HT-29 (cell line): ENCODE data around the gene CA6. TPM values are rescaled to one million over a fixed set of nuclear protein-coding genes. Genes with fewer than 3 reads are reported as not detected.
"Not testable (repeated sequence)": the region's sequence is repeated elsewhere in the genome, so short reads cannot be mapped to it uniquely, and the experiment has no call there.

Experiments
- DNase-seq: peaks from one replicate; pipeline ENCODE4 v3.0.0-alpha.2; 2015; ENCODE audit warnings: low spot score
- small RNA-seq: library from RNA; depleted of rRNA; stranded (forward); fragments of <200 nt; gene quantifications from one replicate; pipeline ENCODE3, GENCODE V24; 2014
- total RNA-seq: library from RNA; depleted of rRNA; stranded (reverse); fragments of >200 nt; shearing (Covaris generic); gene quantifications from 2 replicates; pipeline ENCODE4 v1.2.3, GENCODE V29; 2014; rRNA removed

Gene CA6
- total RNA-seq, 1 experiment from 2014 or later, result not detected

DNA sequence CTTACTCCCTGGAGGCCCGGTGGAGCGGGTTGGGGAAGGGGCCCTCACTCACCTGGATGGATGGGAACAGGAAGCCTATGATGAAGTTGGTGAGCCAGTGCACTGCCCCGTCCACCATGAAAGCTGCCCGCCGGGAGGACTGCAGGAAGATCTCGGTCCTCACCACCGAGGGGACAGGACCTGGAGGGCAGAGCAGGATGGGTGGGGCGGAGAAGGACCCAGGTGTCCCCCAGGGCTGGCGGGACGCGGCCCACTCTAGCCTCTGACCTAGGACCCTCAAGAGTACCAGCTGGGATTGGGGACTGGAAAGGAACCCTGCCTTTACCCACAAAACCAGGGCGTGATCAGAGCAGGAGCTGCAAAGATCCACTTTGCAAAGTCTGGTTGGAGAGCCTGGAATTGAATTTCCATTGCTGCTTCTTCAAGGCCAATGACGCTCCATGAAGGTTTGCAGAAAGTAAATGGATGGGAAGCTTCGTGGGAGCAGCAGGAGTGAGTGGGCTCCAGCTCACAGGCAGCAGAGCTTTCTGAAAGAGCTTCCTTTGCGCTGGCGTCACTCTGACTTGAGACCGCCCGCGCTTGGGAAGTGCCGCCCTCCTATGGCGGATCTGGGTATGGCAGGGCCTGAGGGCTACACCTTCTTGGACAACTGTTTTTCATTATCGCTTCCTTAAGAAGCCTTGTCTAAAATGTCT is 59.2 kb downstream of the CA6 start:
- peak; percentile 86 for DNase-seq

DNA sequence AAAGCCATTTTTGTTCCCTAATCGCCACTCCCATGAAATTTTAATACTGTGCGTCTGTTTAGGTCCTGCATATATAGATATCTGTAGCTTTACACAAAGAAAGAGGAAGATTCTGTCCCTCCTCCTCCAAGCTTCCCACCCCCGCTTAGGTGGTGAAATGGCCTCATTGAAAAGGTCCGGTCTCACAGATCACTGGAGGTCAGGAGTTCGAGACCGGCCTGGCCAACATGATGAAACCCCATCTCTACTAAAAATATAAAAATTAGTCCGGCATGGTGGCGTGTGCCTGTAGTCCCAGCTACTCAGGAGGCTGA is 59.7 kb downstream of the CA6 start:
- no peak for DNase-seq

DNA sequence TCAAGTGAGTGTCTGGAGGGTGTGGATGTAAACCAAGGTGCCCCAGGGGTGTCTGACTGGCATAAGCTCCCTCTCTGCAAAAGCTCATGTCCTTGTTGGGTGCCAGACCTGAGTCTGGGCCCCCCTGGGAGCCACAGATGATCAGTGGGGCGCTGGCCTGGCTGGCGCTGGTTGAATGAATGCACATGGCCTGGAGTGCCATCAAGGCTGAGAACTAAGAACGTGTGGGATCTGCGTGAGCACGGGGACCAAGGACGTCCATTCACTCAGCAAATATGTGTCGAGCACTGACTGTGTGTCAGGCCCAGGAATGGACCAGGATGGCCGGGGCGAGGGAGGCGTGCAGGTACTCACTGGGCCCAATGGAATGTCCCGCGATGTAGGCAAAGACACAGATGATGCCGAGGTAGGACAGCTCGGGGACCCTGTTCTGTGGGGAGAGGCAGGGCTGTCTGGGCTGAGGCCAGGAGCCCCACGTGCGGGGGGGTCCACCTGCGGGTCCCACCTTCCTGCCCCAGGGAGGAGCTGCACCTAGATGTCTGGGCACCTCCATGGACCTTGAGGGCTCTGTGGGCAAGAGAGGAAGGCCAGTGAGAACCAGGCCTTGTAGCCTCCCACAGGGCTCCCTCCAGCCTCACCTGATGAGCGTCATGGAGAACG is 61.4 kb downstream of the CA6 start:
- DNase-seq, result no peak

DNA sequence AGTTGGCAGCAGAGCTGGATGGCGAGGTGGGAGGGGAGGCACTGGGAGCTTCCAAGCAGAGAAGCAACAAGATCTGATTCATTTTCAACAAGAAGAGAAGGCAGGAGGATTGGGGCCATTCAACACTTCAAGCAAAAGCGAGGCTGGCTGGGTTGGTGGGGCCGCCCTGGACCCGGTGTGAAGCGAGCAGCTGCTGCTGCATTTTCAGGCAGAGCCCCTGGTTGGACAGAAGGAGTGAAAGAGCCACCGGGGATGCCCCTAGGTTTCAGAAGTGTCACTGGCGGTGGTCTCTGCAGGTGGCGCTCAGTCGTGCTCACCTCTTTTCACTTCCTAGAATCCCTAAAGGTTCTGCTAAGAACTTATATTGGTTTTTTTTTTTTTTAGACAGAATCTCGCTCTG is 62.6 kb downstream of the CA6 start:
- no peak for DNase-seq

DNA sequence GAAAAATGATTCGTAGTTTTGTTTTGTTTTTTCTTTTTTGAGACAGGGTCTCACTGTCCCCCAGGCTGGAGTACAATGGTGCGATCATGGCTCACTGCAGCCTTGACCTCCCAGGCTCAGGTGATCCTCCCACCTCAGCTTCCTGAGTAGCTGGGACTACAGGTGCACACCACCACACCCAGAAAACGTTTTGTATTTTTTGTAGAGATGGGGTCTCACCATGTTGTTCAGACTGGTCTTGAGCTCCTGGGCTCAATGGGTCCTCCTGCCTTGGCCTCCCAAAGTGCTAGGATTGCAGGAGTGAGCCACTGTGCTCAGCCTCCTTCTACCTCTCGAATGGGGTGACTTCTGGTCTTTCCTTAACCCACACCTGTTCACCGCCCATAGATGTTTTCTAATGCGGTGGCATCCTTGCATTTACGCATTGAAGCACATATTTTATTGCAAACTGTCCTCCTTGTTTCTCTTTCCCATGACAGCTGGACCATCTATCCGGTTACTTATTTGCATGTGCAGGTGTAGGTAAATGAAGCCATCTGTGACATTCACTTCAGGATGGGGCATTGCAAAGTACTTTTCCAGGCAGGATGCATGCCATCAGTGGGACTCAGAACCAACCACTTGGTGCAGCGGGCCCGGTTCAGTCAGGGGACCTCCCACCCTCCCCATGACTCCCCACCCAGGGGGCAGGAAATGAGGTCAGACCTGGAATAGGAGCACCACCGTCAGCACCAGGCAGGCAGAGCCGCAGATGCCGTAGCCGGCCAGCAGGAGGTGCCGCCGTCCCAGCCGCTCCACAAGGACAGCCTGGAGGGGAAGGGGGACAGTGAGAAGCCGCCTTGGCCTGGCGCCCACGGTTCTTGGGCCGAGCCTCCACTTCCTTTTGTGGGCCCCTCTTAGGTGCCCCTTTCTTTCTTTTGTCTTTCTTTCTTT is 64.0 kb downstream of the CA6 start:
- DNase-seq, result no peak

DNA sequence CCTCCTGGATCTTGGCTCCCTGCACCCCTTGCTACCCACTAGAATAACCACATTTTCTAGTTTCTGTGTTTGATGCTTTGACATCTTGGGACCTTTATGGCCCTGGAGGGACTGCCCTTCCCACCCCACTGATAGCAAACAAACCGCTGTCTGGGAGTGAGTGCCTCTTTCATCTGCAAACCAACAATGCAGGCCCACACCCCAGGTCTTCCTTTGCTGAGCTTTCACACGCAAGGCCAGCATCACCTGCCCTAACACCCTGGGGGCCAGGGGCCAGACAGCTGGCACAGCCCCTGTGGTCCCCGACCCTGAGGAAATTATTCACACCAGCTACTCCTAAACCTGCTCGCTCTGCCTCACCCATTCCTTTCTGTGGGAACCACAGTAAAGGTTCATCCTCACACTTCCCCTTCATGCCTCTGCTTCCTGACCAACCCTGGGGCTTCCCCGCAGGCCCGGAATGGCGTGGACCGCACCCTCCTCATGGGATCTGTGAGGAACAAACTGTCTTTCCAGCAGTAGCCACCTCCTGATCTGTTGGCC is 65.2 kb downstream of the CA6 start:
- DNase-seq, result no peak

DNA sequence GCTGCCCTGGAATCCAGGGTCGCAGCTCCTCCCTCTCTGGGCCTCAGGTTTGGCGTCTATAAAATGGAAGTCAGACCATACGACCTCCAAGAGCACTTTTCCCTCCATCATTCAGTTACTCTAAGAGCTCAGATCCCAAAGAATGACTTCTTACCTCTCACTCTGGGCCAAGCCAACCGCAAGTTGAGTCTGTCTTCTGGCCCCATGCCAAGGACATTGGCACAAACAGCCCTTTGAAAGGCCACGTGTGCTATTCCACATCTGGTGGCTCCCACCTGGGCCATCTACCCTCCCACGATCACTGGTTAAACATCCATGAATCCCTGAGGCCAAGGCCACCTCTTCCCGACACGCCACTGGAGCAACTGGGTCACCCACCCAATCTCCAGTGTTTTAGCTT is 68.2 kb downstream of the CA6 start:
- DNase-seq, result peak; percentile 12

DNA sequence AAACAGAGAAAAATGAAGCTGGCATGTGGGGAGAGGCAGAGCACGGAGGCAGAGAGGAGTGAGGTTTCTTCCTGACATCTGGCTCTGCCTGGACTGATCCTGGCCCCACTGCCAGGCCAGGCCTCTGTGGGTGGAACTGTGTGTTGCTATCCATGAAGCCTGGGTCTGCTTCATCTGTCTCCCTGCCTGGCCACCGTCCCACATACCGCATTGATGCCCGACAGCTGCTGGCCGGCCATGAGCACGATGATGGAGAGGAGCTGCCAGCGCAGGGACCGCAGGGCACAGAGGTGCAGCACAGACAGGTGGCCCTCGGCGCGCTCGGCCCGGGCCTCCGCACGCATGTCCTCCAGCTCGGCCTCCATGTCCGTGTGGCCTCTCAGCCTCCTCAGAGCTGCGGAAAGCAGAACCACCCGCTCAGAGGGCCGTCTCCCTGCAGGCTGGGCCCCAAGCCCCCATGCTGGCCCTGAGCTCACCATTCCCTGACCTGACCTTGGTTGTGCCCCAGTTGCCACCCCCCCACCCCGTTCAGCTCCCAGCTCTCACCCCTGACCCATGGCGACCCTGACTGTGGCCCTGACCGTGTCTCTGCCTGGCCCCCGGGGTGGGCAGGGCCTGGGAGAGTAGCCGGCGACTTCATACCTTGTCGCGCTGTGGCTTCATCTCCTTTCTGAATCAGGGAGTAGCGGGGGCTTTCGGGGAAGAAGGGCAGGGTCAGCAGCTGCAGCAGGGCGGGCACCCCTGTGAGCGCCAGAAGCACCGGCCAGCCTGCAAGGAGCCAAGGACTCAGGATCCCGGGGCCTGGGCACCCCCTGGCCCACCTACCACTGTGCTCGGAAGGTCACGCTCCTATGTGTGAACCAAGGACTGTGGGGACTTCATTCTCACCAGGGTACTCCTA is 69.1 kb downstream of the CA6 start:
- DNase-seq, result no peak

DNA sequence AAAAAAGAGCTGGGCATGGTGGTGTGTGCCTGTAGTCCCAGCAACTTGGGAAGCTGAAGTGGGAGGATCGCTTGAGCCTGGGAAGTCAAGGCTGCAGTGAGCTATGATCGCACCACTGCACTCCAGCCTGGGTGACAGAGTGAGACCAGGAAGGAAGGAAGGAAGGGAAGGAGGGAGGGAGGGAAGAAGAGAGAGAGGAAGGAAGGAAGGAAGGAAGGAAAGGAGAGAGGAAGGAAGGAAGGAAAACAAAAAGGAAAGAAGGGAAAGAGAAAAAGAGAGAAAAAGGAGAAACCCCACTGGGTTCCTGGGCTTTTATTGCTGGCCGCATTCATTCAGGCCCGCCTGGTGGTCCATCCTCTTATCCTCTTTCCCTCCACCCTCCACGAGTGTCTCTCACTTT is 70.8 kb downstream of the CA6 start:
- no peak for DNase-seq

DNA sequence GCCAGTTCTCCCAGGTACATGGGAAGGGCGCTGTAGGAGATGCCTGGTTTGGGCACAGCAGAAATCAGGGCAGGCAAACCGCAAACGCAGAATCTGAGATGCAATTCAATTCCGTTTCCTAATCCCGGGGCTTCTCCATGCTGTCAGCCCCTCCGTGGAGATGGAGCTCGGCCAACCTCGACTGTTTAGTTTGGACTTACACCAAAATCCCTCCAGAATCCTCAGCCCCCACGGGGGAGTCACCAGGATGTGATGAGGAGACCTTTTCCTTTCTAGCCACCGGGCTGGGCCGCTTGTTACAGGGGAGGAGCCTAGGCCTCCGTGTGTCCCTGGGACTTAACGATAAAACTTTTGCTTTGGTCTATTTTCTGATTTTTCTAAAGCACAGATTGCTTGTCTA is 72.7 kb downstream of the CA6 start:
- DNase-seq, result no peak

DNA sequence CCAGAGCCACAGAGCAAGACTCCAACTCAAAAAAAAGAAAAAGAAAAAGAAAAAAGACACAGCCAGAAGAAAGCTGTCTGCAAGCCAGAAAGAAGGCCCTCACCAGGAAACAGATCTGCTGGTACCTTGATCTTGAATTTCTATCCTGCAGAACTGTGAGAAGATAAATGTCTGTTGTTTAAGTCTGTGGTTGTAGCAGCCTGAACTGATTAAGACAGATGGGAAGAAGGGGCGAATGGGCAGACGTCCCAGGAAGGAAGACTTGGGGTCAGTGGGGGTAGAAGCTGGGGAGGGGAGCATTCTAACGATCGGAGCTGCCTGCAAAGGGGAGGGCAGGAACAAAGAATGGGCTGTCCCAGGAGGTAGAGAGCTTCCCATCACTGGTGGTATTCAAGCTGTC is 74.2 kb downstream of the CA6 start:
- no peak for DNase-seq

DNA sequence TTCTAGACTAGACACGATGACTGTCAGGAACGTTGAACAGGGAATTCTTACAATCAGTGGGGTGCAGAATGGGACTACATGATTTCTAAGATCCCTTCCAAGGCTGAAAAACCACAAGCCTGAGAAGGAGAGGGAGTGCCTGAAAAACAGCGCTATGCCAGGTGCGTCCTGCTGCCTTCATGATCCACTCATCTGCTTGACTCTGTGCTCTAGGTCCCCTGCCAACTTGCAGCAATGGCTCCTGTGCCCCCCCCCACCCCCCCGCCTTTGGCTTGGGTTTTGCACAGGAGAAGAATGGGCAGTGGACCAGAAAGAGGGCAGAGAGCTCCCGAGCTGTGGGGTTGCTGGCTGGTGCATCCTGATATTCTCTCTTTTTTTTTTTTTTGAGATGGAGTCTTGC is 74.6 kb downstream of the CA6 start:
- no peak for DNase-seq

DNA sequence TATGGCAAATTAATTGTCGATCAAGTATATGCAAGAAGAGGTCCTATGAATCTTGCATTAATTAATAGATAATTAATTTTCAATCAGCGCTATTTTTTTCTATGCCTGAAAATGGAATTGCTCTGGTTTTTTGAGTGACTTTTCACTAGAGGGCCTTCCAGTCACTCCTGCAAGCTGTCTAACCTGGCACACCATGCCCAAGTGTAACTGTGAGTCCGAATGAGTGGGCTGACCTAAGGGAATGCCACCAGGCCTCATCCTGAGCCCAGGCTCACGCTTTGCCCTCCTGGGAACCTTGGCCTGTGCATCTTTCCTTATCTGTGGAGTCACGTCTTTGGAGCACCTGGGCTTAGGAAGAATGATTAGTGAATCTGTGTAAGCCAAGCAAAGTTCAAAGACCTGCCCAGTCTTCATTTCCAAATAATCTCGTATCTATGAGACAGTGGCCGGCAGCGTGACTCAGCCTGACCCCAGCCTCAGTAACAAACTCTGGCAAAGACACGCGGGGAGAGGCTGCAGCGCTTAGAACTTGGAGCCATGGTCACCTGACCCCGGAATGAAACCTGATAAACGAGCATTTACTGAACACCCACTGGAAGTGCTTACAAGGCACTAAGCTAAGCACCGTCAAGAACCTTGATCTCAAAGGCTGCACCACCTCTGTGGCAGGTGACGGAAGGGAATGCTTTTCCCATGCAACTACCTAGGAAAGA is 76.5 kb downstream of the CA6 start:
- not testable (repeated sequence) for DNase-seq

DNA sequence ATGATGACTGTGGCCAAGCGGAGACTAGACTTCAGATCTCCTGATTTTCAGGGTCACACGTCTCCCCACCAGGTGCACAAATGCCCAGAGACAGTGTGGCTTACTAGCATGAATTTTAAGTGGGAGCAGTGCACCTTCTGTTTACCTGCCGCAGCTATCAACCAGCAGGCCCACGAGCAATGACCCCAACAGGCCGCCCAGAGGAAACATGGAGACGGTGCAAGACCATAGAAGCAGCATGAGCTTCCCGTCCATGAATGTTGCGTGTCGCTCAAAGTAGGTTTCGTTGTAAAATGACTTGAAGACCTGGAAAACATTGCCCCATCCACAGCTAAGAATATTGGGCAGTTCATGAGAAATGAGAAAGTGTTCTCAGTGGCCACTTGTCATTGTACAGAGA is 77.1 kb downstream of the CA6 start:
- DNase-seq, result no peak

Small RNA genes lying within 50 kb of the gene (small RNA-seq; reads per million reads assigned to genes)
- gene AL139415.2, result not detected
- not detected for gene RN7SL451P

Other genes starting within 250 kb of the CA6 start
- 35.5 and 37.1 TPM in 2 replicates for gene RERE, start 128.2 kb upstream of the CA6 start, total RNA-seq
- 2,011 and 2,121 TPM in 2 replicates for gene ENO1, start 67.2 kb upstream of the CA6 start, total RNA-seq
- not detected in 2 replicates for gene SLC2A7, start 80.6 kb downstream of the CA6 start, total RNA-seq
- not detected in 2 replicates for gene SLC2A5, start 123.8 kb downstream of the CA6 start, total RNA-seq
- 4.4 and 4.6 TPM in 2 replicates for gene GPR157, start 183.2 kb downstream of the CA6 start, total RNA-seq